Brain microvascular endothelial cell (primary cell): ENCODE data around the gene CBLIF.
A peak's percentile ranks its signal among the peaks of the same experiment; 100 is the strongest.
"Not testable (repeated sequence)": the region's sequence is repeated elsewhere in the genome, so short reads cannot be mapped to it uniquely, and the experiment has no call there.

Experiments used
- DNase-seq: peaks from one replicate; pipeline ENCODE4 v3.0.0-alpha.2; 2020
- H3K27ac ChIP-seq: fragments of 250-450 bp; sonication (Bioruptor Pico); 2 replicates; pipeline ENCODE4 v1.5.1; 2020; ENCODE audit warnings: mild to moderate bottlenecking, moderate library complexity
- H3K27me3 ChIP-seq: fragments of 250-450 bp; sonication (Bioruptor Pico); replicated peaks from 2 replicates; pipeline ENCODE4 v1.5.1; 2020; ENCODE audit warnings: mild to moderate bottlenecking
- H3K36me3 ChIP-seq: fragments of 250-450 bp; sonication (Bioruptor Pico); replicated peaks from 2 replicates; pipeline ENCODE4 v1.5.1; 2020; ENCODE audit warnings: mild to moderate bottlenecking
- H3K4me3 ChIP-seq: 2 replicates; pipeline ENCODE4 v1.5.1; 2011; ENCODE audit warnings: low read depth, mild to moderate bottlenecking, control low read depth, low read length, moderate library complexity
- in situ Hi-C: cut with HindIII; loops from 2 replicates; pipeline ENCODE4 v1.10.0; 2017; ENCODE audit warnings: low sequenced_read_pairs, low pct_ligation_motif_present
- TF ChIP-seq, protein P1 (sequence below): IDR thresholded peaks from 2 replicates; pipeline ENCODE4 v1.5.1; 2011; ENCODE audit warnings: low read depth, mild to moderate bottlenecking, moderate library complexity, low read length, control low read depth, inconsistent platforms; ENCODE audit errors: missing control alignments

CBLIF gene

DNA sequence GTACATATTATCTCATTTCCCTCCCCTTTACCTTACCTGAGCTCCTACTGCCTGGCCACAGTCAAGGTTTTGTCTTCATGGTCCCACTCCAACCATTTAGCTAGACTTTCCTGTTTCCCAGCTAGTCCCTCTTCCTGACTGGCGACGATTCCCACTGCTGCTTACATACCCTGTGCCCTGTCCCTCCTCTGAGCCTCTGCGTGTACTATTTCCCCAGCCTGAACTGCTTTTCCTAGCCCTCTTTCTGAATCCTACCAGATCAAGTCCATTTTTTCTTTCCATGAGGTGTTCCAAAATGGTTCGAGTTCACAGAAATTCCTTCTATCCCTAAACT lies 58.1 kb downstream of the CBLIF start:
- no peak for DNase-seq
- in situ Hi-C loops: no loop called here
- TF ChIP-seq, protein P1, sequence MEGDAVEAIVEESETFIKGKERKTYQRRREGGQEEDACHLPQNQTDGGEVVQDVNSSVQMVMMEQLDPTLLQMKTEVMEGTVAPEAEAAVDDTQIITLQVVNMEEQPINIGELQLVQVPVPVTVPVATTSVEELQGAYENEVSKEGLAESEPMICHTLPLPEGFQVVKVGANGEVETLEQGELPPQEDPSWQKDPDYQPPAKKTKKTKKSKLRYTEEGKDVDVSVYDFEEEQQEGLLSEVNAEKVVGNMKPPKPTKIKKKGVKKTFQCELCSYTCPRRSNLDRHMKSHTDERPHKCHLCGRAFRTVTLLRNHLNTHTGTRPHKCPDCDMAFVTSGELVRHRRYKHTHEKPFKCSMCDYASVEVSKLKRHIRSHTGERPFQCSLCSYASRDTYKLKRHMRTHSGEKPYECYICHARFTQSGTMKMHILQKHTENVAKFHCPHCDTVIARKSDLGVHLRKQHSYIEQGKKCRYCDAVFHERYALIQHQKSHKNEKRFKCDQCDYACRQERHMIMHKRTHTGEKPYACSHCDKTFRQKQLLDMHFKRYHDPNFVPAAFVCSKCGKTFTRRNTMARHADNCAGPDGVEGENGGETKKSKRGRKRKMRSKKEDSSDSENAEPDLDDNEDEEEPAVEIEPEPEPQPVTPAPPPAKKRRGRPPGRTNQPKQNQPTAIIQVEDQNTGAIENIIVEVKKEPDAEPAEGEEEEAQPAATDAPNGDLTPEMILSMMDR: no peak
- Histone ChIP-seq H3K27ac (peak overlapping the region; percentile 70), H3K36me3 (peaks cover 19% of the 10 kb centered on the region), H3K27me3 (no peaks in the 10 kb centered on the region), H3K4me3 (no peak overlapping the region)

DNA sequence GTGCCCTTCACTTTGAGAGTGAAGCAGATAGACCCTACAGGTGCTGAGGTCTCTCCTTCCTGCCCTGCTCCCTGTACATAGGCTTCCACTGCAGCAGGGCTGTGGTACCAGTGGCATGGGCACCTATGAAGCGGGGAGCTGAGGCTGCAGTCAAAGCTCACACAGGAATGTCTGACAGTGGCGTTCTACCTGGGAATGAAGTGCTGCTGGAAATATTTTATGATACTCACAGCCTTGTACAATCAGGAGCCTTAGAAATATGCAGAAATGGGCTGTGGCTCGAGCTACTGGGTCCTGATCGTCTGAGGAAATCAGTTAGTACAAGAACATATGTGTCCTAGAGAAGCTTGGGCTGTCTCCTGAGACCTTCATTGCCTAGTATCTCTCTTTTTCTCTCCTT lies 59.5 kb downstream of the CBLIF start:
- TF ChIP-seq, protein P1: no peak
- Histone ChIP-seq H3K27me3 (no peaks in the 10 kb centered on the region), H3K36me3 (peaks cover 5% of the 10 kb centered on the region), H3K27ac (no peak overlapping the region), H3K4me3 (no peak overlapping the region)
- in situ Hi-C loops: no loop called here
- DNase-seq: no peak

DNA sequence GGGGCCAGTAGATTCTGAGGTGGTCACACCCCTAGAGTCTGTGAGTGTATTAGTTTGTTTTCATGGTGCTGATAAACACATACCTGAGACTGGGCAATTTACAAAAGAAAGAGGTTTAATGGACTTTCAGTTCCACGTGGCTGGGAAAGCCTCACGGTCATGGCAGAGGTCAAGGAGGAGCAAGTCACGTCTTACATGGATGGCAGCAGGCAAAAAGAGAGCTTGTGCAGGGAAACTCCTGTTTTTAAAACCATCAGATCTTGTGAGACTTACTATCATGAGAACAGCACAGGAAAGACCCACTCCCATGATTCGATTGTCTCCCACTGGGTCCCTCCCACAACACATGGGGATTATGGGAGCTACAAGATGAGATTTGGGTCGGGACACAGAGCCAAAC lies 60.9 kb downstream of the CBLIF start:
- H3K36me3 ChIP-seq, H3K4me3 ChIP-seq, H3K27me3 ChIP-seq, DNase-seq, in situ Hi-C loops, H3K27ac ChIP-seq: not testable (repeated sequence)

DNA sequence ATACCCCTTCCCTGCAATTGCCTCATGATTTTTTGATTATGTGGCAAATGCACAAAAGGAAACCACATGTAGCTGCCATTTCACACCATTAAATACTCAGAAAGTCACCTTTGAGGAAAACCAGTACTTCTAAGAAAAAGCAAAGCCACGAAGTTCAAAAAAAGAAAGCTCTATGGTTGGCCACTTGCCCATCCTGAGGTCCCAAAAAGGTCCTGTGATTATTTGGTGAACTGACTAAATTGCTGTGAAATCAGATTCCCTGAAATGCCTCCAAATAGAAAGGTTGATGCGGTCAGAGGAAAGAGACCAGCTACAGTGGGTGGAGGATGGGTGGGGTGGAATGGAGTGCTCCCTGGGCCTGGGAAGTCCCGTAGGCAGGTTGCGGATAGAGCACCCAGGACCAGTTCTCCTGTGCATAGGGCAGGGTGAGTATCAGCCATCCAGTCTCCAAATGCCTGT lies 61.6 kb downstream of the CBLIF start:
- no peak overlapping the region for H3K27ac ChIP-seq
- no peak overlapping the region for H3K4me3 ChIP-seq
- peaks cover 2% of the 10 kb centered on the region for H3K36me3 ChIP-seq
- in situ Hi-C loops: no loop called here
- H3K27me3 ChIP-seq: no peaks in the 10 kb centered on the region
- DNase-seq: no peak
- TF ChIP-seq, protein P1: no peak

DNA sequence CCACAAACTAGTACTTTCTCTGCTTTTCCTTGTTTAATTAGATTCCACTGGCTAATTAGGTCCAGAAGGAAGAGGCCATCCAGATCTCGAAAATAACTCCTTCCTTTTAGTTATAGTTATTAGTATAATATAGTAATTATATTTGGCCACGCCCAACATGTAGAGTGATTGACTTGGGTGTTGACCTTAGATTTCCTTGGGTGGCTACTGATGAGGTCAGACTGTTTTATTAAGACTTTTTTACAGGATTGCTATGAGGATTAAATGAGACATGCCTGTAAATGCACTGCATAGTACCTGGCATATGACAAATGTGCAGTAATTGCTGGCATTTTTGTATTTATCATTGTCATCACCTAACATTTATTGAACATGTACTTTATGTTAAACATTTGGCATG lies 63.2 kb downstream of the CBLIF start:
- TF ChIP-seq, protein P1: no peak
- in situ Hi-C loops: no loop called here
- Histone ChIP-seq H3K4me3 (no peak overlapping the region), H3K27ac (no peak overlapping the region), H3K36me3 (peaks cover 5% of the 10 kb centered on the region), H3K27me3 (no peaks in the 10 kb centered on the region)
- DNase-seq: no peak

DNA sequence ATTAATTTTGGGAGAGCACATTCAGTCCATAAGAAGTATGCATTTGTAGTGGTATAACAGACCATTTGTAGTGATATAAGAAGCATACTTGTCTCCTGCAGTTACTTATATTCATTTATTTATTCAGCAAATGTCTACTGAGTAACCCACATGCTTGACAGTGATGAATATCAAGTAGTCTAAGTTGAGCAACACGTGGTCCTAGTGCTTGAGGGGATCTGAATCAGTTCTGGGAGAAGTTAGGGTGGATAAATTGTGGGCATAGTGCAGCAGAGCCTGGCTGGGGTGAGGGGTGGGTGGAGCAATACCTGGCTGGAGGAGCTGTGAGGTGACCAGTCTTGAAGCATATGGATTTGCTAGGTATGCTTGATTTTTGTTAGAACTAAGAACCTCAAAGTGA lies 65.8 kb downstream of the CBLIF start:
- Histone ChIP-seq H3K4me3 (no peak overlapping the region), H3K36me3 (peaks cover 7% of the 10 kb centered on the region), H3K27me3 (no peaks in the 10 kb centered on the region), H3K27ac (no peak overlapping the region)
- in situ Hi-C loops: no loop called here
- TF ChIP-seq, protein P1: no peak
- no peak for DNase-seq
